ENCODE results near the gene ZNF17.
"Not testable (repeated sequence)": the region's sequence is repeated elsewhere in the genome, so short reads cannot be mapped to it uniquely, and the experiment has no call there.

Gene ZNF17

GRCh38 chr19:57410877-57411671, at the start of gene ZNF17:
TSS of gene ZNF17 (plus strand) at chr19:57411161. CDS start at chr19:57413616, 2,455 bp downstream.
- DNase-seq (ENCODE audit: low read depth): peak; percentile 83

GRCh38 chr19:57362419-57362818, 48.5 kb upstream of the ZNF17 start:
- no peak for DNase-seq (ENCODE audit: low read depth)

- peak; percentile 99 for DNase-seq (ENCODE audit: low read depth)
These were observed 47.8 kb upstream of the ZNF17 start, which contains the start of the genes TRAPPC2B and ZNF547 for GRCh38 chr19:57362997-57363687. TSS of gene TRAPPC2B (plus strand) at chr19:57363551. CDS start at chr19:57364834, 1,283 bp downstream. TSS of gene ZNF547 (plus strand) at chr19:57363551. CDS start at chr19:57368556, 5,005 bp downstream.

GRCh38 chr19:57363688-57364181, 47.2 kb upstream of the ZNF17 start:
- DNase-seq (ENCODE audit: low read depth): no peak

- no peak for DNase-seq (ENCODE audit: low read depth)
These were observed 44.2 kb upstream of the ZNF17 start for GRCh38 chr19:57366776-57367175.

- DNase-seq (ENCODE audit: low read depth): no peak
These were observed 36.8 kb upstream of the ZNF17 start for GRCh38 chr19:57374179-57374578.

GRCh38 chr19:57374647-57375046, 36.3 kb upstream of the ZNF17 start:
- not testable (repeated sequence) for DNase-seq (ENCODE audit: low read depth)

- DNase-seq (ENCODE audit: low read depth): no peak
These were observed 34.8 kb upstream of the ZNF17 start for GRCh38 chr19:57376151-57376550.

GRCh38 chr19:57377498-57378146, 33.3 kb upstream of the ZNF17 start:
- DNase-seq (ENCODE audit: low read depth): no peak

GRCh38 chr19:57380923-57381322, 30.0 kb upstream of the ZNF17 start:
- DNase-seq (ENCODE audit: low read depth): no peak

- DNase-seq (ENCODE audit: low read depth): no peak
These were observed 28.0 kb upstream of the ZNF17 start for GRCh38 chr19:57382806-57383488.

GRCh38 chr19:57389194-57389729, 21.7 kb upstream of the ZNF17 start:
- no peak for DNase-seq (ENCODE audit: low read depth)

- peak; percentile 99 for DNase-seq (ENCODE audit: low read depth)
These were observed 21.0 kb upstream of the ZNF17 start, which contains the start of gene ZNF548 for GRCh38 chr19:57389730-57390598. TSS of gene ZNF548 (plus strand) at chr19:57389854. CDS start at chr19:57390100, 246 bp downstream.

GRCh38 chr19:57395710-57396109, 15.3 kb upstream of the ZNF17 start:
- no peak for DNase-seq (ENCODE audit: low read depth)

- DNase-seq (ENCODE audit: low read depth): no peak
These were observed 12.1 kb upstream of the ZNF17 start for GRCh38 chr19:57398868-57399267.

GRCh38 chr19:57403737-57404563, 7.0 kb upstream of the ZNF17 start:
- DNase-seq (ENCODE audit: low read depth): no peak

- no peak for DNase-seq (ENCODE audit: low read depth)
These were observed 4.3 kb upstream of the ZNF17 start for GRCh38 chr19:57406516-57407123.

- no peak for DNase-seq (ENCODE audit: low read depth)
These were observed 8.5 kb downstream of the ZNF17 start for GRCh38 chr19:57419439-57419838.

- no peak for DNase-seq (ENCODE audit: low read depth)
These were observed 10.1 kb downstream of the ZNF17 start for GRCh38 chr19:57421037-57421436.

Measured in HS-27A (cell line).